Type B pancreatic cell (in vitro differentiated cells): ENCODE data around the gene ID1. TPM values are rescaled to one million over a fixed set of nuclear protein-coding genes. Genes with fewer than 3 reads are reported as not detected.
A peak's percentile ranks its signal among the peaks of the same experiment; 100 is the strongest.

ENCODE experiments used
- DNase-seq: peaks from one replicate; pipeline ENCODE4 v3.0.0; 2021; ENCODE audit warnings: mixed read lengths; ENCODE audit not compliant: unreplicated experiment; ENCODE audit errors: extremely low spot score
- H3K27ac Mint-ChIP-seq: 2 replicates; pipeline ENCODE4 v1.8.0; 2021; ENCODE audit warnings: mild to moderate bottlenecking, mixed read lengths
- H3K27me3 Mint-ChIP-seq: 2 replicates; pipeline ENCODE4 v1.8.0; 2021; ENCODE audit warnings: mixed read lengths
- H3K36me3 Mint-ChIP-seq: 2 replicates; pipeline ENCODE4 v1.8.0; 2021; ENCODE audit warnings: mixed read lengths
- H3K4me1 Mint-ChIP-seq: one replicate; pipeline ENCODE4 v1.8.0; 2021; ENCODE audit warnings: mixed read lengths; ENCODE audit not compliant: unreplicated experiment
- H3K4me3 Mint-ChIP-seq: 2 replicates; pipeline ENCODE4 v1.8.0; 2021; ENCODE audit warnings: mild to moderate bottlenecking, mixed read lengths
- H3K9me3 Mint-ChIP-seq: 2 replicates; pipeline ENCODE4 v1.8.0; 2021; ENCODE audit warnings: mixed read lengths
- long read RNA-seq: library from polyadenylated mRNA; unstranded; transcript quantifications from one replicate; pipeline ENCODE4 v2.0.0, GENCODE V29; 2020
- total RNA-seq: library from RNA; stranded (reverse); gene quantifications from 2 replicates; pipeline ENCODE4 v1.2.1, GENCODE V29; 2021; ENCODE audit warnings: low replicate concordance
- TF ChIP-seq, protein P1 (sequence below): fragments of 200-600 bp; sonication (generic); conservative IDR thresholded peaks from 2 replicates; pipeline ENCODE4 v1.5.0; 2021; ENCODE audit warnings: antibody characterized with exemption, mild to moderate bottlenecking

The ID1 gene, protein sequence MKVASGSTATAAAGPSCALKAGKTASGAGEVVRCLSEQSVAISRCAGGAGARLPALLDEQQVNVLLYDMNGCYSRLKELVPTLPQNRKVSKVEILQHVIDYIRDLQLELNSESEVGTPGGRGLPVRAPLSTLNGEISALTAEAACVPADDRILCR
- 472 and 516 TPM in 2 replicates for total RNA-seq
- long read RNA-seq, transcript ID1-201 (1 exons, 1,233 nt): minor isoform, 116 of 624 reads
- long read RNA-seq, transcript ID1-202 (2 exons, 994 nt): major isoform, 506 of 624 reads
- long read RNA-seq, partial matches to known transcripts: 0 of 624 reads
- long read RNA-seq, other reads (novel, unspliced or antisense): 2 of 624 reads

DNA sequence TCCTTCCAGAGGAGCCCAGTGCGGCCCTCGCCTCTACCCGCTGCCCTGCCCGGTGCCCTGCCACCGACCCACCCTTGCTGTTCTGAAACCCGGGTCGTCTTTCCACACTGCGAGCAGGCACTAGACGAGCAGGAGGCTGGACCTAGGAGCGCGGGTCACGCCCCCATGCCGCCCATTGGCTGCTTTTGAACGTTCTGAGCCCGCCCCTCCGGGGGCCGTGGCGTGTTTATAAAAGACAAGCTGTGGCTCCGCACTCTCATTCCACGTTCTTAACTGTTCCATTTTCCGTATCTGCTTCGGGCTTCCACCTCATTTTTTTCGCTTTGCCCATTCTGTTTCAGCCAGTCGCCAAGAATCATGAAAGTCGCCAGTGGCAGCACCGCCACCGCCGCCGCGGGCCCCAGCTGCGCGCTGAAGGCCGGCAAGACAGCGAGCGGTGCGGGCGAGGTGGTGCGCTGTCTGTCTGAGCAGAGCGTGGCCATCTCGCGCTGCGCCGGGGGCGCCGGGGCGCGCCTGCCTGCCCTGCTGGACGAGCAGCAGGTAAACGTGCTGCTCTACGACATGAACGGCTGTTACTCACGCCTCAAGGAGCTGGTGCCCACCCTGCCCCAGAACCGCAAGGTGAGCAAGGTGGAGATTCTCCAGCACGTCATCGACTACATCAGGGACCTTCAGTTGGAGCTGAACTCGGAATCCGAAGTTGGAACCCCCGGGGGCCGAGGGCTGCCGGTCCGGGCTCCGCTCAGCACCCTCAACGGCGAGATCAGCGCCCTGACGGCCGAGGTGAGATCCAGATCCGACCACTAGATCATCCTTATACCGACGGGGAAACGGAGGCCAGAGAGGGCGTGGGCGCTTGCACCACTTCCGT is at the start of gene ID1:
TSS of gene ID1 (plus strand) at position 259 of the 871 bp plus-strand sequence. CDS start at position 358, 99 bp downstream.
- peak; percentile 99 for DNase-seq
- Mint-ChIP-seq H3K4me3 (peak within 1 kb of the TSS; percentile 95), H3K4me1 (peaks cover 34% of the 10 kb centered on the region), H3K27ac (peak within 1 kb of the TSS; percentile 99), H3K27me3 (peaks cover 13% of the 10 kb centered on the region), H3K9me3 (no peaks in the 10 kb centered on the region), H3K36me3 (peaks cover 20% of the 10 kb centered on the region)
- TF ChIP-seq, protein P1, sequence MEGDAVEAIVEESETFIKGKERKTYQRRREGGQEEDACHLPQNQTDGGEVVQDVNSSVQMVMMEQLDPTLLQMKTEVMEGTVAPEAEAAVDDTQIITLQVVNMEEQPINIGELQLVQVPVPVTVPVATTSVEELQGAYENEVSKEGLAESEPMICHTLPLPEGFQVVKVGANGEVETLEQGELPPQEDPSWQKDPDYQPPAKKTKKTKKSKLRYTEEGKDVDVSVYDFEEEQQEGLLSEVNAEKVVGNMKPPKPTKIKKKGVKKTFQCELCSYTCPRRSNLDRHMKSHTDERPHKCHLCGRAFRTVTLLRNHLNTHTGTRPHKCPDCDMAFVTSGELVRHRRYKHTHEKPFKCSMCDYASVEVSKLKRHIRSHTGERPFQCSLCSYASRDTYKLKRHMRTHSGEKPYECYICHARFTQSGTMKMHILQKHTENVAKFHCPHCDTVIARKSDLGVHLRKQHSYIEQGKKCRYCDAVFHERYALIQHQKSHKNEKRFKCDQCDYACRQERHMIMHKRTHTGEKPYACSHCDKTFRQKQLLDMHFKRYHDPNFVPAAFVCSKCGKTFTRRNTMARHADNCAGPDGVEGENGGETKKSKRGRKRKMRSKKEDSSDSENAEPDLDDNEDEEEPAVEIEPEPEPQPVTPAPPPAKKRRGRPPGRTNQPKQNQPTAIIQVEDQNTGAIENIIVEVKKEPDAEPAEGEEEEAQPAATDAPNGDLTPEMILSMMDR: peak; percentile 19

DNA sequence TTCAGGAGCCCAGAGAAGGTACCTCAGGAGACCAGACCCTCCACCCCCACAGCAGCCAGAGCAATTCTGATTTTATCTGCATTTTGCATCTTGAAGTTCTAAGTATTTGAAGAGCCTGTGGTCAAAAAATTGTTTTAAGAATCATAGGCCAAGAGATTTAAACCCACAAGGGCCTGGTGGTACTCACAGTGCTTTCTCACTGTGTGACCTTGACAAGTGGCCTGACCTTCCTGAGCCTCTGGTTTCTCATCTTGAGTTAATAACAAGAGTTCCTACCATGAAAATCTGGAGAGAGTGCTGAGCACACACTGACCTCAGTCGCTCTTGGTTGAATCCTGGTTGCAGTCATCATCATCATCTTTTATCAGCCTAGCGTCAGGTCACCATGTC is 45.4 kb upstream of the ID1 start:
- DNase-seq: no peak
- Mint-ChIP-seq H3K27me3 (no peaks in the 10 kb centered on the region), H3K4me3 (no peak overlapping the region), H3K9me3 (no peaks in the 10 kb centered on the region), H3K36me3 (peaks cover 42% of the 10 kb centered on the region), H3K4me1 (peaks cover 43% of the 10 kb centered on the region), H3K27ac (peak overlapping the region; percentile 86)
- TF ChIP-seq, protein P1: no peak

DNA sequence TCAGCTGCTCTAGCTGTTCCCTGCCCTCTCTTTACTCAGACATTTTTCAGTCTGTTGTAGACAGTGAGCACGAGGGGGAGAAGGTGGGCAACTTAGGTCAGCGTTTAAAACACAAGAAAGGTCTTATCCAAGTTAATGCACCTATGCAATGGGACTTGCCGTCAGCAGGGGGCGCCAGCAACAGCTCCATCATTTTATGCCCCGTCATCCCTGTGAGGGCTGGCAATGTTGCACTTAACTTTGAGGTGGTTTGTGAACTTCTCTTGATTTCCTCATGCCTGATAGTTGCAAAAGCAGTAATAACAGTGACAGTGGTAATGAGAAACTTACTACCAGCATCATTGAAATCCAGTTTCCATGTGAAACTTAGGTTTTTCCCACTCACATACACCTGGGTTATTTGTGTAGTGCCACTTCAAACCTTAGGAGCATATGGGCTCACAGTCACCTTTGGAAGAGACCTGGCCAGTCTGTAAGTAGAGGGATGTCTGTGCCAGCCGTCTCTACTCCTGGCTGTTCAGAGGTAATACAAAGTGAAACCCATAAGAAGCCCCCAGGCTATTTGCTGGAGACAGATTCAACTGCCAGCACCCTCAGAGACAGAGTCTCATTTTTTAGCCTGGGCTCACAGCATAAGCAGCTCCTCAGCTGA is 44.9 kb upstream of the ID1 start:
- DNase-seq: peak; percentile 87
- Mint-ChIP-seq H3K4me3 (no peak overlapping the region), H3K4me1 (peaks cover 41% of the 10 kb centered on the region), H3K27me3 (no peaks in the 10 kb centered on the region), H3K36me3 (peaks cover 37% of the 10 kb centered on the region), H3K9me3 (no peaks in the 10 kb centered on the region), H3K27ac (peak overlapping the region; percentile 86)
- TF ChIP-seq, protein P1: peak; percentile 99

DNA sequence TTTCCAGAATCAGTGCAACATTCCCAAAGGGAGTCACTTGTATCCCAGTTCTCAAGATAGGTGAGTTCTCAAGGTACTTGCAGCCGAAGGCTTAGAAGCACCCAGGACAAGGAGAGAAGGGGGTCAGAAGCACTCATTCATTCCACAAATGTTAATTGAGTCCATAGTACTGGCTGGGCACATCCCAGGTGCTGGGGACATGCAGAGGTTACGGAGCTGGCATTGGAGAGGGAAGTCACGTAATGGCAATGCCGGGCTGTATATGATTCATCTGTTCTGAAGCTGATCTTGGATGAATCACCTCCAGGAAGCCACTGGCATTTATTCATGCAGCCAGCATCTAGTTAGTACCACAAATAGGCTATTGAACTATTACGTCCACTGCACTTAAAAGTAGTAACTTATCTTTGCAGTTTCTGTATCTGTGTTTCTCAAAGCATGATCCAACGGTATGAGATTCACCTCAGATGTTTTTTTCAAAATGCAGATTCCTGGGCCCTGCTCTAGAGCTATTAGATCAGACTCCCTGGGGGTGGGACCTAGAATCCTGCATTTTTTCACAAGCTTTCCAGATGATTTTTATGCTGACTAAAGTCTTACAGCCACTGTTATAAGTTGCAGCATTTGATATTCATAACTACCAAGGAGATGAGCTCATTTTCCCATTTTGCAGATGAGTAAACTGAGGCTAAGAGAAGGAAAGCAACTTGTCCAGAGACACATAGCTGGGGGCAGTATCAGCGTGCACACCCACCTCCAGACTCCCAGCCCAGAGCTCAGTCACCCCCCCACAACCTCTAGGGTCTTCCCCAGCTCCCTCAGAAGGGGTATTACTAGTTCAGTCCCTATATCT is 44.1 kb upstream of the ID1 start:
- Mint-ChIP-seq H3K9me3 (no peaks in the 10 kb centered on the region), H3K27ac (peak overlapping the region; percentile 86), H3K4me1 (peaks cover 42% of the 10 kb centered on the region), H3K36me3 (peaks cover 37% of the 10 kb centered on the region), H3K4me3 (no peak overlapping the region), H3K27me3 (no peaks in the 10 kb centered on the region)
- TF ChIP-seq, protein P1: no peak
- DNase-seq: no peak

DNA sequence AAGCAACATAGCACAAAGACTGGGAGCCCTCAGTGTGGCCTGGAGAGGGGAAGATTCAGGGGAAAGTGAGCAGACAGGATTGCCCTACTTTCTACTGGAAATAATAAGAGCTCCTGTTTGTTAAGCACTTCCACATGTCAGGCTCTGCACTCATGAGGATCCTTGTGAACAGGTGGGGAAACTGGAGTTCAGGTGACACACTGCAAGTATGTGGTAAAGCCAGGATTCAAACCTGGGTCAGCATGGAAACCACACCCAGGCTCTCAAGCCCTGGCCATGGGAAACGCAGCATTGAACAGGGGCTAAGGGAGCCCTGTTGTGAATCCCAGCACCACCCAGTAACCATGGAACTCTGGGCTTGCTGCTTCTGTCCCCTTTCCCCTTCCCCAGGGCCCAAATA is 42.8 kb upstream of the ID1 start:
- Mint-ChIP-seq H3K27me3 (no peaks in the 10 kb centered on the region), H3K36me3 (peaks cover 34% of the 10 kb centered on the region), H3K9me3 (no peaks in the 10 kb centered on the region), H3K27ac (peak overlapping the region; percentile 91), H3K4me3 (no peak overlapping the region), H3K4me1 (peaks cover 47% of the 10 kb centered on the region)
- no peak for DNase-seq
- TF ChIP-seq, protein P1: no peak
